SW 1271 (cell line): ENCODE measurements around the gene MT1E.
"Not testable (repeated sequence)": the region's sequence is repeated elsewhere in the genome, so short reads cannot be mapped to it uniquely, and the experiment has no call there.

ENCODE experiments used
- DNase-seq, 2 experiments: peaks; one replicate each; lab custom pipeline; 2025; lab: John Stamatoyannopoulos, UW

Gene MT1E

DNA sequence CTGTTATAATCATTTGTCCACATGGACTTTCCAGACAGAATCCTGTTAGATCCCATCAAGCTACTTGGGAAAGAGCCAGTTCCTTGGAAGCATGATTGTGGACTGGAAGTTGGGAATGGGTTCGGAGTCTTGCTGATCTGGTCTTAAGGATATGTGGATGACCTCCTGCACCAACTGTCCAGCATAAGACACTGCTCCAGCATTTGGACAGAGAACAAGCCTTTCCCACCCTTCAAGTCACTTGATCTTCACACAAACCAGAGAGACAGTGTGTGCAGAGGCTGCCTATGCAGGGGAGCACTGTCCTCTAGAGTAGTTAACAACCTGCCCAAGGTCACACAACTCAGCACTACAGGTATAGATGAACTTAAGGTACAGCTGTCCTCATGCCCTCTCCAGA is 20.3 kb downstream of the MT1E start:
- no peak for DNase-seq

DNA sequence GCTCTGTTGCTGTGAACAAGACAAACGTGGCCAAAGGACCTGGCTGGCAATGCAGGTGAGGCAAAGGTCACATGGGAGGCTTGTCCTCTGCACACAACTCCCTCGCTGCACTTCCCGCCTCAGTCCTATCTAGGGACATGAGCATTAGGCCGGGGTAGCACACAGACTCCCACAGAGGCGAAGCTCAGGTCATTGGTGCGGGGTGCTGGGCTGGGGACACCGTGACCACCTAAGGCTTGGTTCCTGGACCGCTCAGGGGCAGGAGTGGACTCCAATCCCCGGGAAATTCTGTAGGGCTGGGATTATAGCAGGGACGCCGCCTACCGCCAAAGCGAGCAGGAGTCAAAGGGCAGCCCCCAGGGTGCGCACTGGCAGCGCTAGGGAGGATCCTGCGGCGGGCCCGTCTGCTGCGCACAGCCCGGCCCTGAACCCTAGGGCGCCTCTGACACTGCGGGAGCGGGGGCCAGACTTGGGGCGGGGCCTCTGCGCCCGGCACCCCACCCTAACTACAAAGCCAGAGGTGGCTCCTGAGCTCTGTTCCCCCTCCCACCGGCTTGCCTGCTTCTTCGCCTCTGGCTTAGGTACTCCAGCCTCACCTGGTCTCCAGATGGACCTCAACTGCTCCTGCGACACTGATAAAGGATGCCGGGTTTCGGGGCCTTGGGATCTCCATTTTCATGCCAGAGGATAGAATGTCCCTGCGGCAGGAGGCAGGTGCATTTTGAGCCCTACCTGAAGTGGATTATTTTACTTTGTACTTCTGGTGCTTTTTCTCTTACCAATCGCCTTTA is 22.3 kb downstream of the MT1E start:
- no peak for DNase-seq

DNA sequence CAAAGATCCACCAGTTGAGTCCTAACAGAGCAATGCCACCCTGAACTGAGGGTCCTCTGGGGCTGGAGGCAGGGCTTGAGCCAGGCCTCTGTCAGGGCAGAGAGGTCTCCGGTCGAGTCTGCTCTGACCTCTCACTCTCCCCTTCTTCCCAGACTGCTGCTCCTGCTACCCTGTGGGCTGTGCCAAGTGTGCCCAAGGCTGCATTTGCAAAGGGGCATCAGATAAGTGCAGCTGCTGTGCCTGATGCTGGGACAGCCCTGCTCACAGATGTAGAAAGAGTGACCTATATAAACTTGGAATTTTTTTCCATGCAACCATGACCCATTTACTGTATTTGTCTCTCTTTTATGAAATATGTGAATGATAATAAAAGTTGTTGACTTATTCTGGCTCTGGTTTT is 23.7 kb downstream of the MT1E start:
- no peak for DNase-seq

DNA sequence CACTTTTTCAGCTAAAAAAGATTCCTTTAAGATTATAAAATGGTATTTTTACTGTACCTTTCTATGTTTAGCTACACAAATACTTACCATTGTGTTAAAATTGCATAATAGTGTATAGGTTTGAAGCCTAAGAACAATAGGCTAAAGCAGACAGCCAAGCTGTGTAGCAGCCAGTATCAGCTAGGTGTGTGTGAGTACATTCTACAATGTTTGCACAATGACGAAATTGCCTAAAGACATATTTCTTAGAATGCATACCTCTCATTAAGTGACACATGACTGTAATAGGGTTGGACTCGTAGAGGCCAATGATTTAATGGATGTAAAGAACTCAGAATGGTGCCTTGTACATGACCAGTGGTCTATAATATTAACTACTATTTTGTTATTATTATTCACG is 24.2 kb downstream of the MT1E start:
- DNase-seq = no peak

DNA sequence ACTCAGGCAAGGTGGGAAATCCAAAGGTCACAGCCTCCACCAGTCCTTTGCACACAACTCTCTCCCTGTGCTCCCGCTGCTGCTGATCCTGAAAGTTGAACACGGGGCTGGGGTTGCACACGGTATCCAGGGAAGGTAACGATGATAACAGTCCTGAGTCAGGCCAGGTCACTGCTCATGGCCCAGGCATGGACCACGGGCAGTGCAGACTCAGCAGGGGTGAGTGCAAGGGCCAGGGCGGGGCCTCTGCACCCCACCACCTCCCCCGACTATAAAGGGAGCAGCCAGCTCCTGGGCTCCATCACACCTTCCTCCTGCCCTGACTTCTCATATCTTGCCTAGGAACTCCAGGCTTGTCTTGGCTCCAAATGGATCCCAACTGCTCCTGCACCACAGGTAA is 26.0 kb downstream of the MT1E start, which contains the start of gene MT1B:
Gene MT1B, plus strand, starts transcription at position 301 of the 400 bp plus-strand sequence. Its CDS starts 68 bp downstream, at position 369.
- no peak for DNase-seq

DNA sequence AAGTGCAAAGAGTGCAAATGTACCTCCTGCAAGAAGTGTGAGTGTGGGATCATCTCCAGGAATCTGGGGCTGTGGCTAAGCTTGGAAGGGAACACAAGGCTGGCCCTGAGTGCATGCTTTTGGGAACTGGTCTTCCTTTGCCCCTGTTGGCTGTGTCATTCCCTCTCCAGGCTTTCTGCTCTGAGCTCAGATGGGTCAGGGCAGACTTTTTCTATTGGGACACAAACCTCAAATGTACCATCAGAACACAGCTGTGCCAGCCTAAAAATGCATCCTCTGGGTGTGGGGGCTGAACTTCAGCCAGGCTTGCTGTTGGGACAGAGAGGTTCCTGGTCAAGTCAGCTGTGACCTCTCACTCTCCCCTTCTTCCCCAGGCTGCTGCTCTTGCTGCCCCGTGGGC is 27.0 kb downstream of the MT1E start:
- no peak for DNase-seq

DNA sequence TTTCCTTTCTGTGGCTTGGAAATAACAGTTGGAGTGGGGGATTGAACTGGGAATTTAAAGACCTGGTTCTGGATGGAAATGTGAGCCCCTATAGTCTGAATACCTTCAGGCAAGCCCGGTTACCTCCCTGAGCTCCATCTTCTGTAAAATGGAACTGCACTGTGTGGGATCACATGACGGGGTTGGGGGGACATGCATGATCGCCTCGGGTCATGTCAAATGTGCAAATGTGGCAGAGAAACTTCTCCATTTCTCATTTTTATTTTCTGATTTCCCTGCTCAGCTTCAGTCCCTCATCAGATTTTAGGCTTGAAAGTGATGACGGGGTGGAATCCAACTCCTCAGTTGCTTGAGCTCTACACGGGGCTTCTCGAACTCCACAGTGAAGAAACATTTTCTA is 27.6 kb downstream of the MT1E start:
- no peak for DNase-seq

DNA sequence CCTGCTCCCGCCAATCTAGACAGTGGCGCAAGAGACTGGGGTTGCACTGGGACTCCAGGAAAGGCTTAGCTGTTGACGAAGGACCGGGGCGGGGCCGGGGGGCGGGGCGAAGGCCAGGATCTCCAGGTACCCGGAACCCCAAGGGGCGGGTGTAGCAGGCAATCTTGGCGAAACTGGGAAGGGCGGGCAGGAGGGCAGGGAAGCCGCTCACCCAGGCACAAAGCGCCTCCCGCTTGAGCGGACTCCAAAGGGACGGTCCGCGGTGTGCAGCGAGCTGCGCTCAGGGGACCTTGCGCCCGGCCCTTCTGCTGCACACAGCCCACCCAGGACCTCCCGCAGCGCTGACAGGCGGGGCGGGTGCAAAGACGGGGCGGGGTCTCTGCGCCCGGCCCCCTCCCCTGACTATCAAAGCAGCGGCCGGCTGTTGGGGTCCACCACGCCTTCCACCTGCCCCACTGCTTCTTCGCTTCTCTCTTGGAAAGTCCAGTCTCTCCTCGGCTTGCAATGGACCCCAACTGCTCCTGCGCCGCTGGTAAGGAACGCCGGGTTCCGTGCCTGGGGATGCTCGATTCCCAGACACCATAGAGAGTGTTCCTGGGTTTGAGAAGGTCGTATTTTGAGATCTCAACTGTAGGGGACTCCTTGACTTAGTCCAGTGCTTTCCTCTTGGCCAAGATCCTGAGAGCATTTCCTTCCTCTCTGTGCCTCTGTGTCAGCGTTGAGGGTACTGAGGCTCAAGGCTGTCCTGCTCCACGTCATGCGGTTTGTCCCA is 32.2 kb downstream of the MT1E start, which contains the start of gene MT1F:
Gene MT1F, plus strand, starts transcription at position 405 of the 772 bp plus-strand sequence. Its CDS starts 100 bp downstream, at position 505.
- no peak for DNase-seq

DNA sequence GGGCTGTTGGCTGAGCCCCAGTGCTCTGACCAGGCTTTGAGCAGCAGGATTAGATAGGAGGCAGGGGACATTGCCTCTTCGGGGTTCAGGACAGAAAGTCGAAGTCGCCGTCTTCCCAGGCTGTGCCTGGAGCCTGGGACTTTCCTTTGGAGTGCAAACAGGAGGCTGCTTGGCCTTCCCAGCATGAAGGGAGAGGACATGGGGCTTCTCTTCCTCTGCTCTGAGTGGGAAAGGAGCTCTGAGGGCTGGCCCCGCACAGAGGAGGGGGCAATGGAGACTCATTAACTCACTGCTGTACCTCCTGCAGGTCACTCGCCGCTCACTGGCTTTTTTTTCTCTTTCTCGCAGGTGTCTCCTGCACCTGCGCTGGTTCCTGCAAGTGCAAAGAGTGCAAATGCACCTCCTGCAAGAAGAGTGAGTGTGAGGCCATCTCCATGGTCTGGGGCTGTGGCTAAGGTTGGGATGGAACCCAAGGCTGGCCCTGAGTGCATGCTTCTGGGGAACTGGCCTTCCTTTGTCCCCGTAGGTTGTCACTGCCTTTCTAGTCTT is 32.8 kb downstream of the MT1E start:
- no peak for DNase-seq

DNA sequence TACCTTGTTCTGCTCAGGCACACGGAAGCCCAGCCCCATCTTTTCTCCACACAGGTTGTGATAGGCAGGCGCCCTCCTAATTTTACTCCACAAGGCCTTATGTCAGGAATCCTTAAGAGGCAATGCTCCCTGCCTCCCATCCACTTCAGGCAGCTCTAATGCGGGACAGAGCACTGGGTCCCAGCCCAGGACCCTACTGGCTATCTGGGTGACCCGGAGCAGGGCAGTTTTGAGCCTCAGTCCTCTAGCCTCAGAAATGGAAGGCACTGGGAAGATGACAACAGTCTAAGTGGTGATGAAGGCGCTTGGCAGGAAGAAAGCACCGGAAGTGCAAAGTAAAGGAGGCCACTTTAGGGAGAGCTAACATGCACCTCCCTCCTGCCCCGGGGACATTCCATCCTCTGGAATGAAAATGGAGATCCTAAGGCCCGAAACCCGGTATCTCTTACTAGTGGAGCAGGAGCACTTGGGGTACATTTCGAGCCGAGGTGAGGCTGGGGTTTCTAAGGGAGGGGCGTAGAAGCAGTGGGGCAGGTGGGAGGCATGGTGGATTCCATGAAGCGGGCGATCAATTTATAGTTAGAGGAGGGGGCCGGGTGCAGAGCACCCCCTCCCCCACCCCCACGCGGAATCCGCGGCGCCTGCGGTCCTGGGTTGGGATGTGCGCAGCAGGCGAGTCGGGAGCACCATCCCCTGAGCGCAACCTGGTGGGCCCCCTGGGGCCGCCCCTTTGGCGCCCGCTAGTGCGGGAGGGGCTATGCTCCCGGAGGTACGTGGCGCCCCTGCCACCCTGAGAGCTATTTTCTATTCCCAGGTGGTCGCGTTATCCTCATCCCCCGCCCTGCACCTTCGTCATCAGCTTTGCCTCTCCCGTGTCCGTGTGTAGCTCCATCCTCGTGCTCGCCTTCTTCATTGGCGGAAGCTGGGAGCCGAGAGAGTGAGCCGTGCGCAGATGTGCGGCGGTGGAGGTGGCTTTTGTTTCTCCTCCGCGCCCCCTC is 37.1 kb downstream of the MT1E start:
- DNase-seq = no peak

DNA sequence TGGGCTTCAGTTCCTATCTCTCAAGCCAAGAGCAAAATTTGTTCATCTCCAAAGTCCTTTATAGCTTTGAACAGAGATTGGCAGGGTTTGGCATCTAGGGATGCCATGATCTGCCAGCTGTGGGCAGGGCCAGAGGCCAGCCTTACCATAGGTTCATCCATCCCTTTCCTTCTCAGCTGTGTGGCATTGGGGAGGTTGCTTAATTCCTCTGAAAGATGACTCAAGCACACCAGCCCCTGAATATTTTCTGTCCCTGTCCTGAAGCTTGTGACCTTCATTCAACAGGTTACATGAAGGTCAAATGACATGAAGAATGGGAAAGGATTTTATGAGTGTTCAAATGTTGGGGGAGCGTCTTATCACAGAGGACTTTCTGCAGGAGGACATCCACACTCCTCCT is 38.9 kb downstream of the MT1E start:
- no peak for DNase-seq

DNA sequence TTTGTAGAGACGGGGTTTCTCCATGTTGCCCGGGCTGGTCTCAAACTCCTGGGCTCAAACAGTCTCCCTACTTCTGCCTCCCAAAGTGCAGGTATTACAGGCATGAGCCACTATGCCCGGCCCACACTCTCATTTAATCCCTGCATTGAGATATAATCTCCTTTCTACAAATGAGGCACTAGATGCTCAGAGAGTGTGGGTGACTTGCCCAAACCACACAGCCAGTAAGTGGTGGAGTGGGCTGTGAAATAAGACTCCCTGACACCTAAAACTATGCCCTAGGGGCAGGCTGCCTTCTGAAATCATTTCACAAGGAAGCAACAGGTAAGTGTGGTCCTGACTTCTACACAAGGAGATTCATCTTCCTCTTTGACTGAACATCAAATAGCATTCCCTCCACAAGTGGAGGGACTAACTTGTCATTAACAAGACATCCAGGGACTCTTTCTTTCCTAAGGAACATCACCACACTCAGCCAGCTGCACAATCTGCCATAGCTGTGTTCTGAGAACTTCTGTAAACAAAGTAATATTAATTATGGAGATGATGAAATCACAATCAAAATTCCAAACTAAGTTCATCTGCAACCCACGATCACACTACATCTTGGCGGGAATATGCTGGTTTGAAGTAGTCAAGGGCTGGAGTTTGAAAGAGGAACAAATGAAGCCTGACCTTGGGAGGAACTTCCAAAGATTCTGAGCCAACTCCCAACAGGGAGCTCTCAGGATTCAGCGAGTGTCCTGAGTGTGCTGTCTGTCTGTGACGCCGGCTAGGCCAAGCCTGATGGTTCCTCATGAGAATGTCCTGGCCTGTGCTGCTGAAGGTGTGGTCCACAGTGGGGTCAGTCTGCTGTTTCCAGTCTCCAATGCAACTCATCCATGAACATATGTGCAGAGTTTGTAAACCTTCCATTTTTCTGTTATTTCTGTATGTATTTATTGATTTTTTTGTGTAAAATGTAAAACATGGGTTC is 40.0 kb downstream of the MT1E start:
- DNase-seq = not testable (repeated sequence)

DNA sequence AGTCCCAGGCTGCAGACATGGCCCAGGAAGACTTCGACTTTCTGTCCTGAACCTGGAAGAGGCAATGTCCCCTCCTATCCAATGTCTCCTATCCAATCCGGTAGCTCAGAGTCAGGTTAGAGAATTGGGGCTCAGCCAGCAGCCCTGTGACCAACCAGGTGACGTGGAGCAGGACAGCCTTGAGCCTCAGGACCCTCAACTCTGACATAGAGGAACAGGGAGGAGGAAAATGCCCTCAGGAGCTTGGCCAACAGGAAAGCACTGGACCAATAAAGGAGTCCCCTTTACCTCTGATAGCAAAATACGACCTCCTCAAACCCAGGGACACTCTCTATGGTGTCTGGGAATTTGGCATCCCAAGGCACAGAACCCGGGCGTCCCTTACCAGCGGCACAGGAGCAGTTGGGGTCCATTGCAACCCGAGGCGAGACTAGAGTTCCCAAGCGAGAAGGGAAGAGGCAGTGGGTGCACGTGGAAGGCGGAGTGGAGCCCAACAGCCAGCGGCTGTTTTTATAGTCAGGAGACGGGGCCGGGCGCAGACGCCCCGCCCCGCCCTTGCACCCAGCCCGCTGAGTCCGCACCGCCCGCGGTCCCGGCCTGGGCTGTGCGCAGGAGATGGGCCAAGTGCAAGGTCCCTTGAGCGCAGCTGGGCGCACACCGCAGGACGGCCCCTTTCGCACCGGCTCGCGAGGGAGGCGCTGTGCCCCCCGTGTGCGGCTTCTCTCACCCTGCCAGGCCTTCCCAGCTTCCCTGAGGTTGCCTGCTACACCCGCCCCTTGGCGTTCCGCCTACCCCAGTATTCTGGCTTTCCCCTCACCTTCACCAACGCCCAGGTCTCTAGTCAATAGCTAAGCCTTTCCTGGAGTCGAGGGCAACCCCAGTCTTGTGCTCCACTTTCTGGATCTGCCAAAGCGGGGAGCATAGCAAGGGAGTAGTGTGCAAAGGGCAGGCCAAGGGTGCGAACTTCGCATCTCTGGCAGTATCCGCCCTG is 42.3 kb downstream of the MT1E start, which contains the start of gene MT1G:
Gene MT1G, minus strand, starts transcription at position 485 of the 991 bp plus-strand sequence. Its CDS starts 72 bp downstream, at position 413.
- no peak for DNase-seq

DNA sequence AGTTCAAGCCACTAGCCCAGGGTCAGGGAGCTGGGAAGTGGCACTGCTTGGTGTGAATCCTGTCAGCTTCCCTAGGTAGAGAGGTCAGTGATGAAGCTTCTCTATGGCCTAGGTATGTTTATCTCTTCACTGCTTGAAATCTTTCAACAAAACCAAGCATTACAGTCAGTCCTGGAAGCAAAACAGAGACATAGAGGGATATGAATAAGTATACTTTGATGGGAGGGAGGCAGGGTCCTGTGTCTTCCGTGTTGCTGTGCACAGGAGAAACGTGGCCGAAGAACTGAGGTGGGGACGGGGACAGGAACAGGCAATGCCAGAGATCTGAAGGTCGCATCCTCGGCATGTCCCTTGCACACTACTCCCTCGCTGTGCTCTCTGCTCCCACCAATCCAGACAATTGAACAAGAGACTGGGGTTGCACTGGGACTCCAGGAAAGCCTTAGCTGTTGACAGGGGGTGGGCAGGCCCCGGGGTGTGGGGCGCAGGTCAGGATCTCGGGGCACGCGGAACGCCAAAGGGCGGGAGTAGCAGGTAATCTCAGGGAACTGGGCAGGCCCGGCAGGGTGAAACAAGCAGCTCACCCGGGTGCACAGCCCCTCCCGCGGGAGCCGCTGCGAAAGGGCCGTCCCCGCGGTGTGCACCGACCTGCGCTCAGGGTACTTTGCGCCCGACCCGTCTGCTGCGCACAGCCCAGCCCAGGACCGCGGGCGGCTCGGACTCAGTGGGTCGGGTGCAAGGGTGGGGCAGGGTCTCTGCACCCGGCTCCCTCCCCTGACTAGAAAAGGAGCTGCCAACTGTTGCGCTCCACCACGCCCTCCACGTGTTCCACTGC is 43.6 kb downstream of the MT1E start, which contains the start of gene MT1H:
Gene MT1H, plus strand, starts transcription at position 810 of the 835 bp plus-strand sequence. CDS start 71 bp downstream, outside the sequence.
- DNase-seq = no peak

DNA sequence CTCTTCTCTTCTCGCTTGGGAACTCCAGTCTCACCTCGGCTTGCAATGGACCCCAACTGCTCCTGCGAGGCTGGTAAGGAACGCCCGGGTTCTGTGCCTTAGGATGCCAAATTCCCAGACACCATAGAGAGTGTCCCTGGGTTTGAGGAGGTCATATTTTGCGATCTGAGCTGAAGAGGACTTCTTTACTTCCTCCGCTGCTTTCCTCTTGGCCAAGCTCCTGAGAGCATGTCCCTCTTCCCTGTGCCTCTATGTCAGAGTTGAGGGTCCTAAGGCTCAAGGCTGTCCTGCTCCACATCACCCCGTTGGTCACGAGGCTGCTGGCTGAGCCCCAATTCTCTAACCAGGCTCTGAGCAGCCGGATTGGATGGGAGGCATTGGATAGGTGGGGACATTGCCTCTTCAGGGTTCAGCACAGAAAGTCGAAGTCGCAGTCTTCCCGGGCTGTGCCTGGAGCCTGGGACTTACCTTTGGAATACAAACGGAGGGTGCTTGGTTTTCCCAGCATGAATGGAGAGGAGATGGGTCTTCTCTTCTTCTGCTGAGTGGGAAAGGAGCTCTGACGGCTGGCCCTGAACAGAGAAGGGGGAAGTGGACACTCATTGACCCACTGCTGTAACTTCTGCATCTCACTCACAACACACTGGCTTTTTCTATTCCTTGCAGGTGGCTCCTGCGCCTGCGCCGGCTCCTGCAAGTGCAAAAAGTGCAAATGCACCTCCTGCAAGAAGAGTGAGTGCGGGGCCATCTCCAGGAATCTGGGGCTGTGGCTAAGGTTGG is 44.4 kb downstream of the MT1E start:
- DNase-seq = no peak

DNA sequence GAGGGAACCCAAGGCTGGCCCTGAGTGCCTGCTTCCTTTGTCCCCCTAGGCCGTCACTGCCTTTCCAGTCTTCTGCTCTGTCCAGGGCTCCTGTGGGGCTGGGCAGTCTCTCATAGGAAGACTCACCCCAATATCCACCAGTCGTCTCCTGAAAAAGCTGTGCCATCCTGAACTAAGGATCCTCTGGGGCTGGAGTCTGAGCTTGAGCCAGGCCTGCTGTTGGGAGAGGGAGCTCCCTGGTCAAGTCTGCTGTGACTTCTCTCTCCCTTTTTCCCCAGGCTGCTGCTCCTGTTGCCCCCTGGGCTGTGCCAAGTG is 45.0 kb downstream of the MT1E start:
- no peak for DNase-seq

DNA sequence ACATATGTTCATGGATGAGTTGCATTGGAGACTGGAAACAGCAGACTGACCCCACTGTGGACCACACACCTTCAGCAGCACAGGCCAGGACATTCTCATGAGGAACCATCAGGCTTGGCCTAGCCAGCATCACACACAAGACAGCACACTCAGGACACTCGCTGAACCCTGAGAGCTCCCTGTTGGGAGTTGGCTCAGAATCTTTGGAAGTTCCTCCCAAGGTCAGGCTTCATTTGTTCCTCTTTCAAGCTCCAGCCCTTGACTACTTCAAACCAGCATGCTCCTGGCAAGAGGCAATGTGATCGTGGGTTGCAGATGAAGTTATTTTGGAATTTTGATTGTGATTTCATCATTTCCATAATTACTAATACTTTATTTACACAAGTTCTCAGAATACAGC is 46.1 kb downstream of the MT1E start:
- DNase-seq = not testable (repeated sequence)
